CD8-positive, alpha-beta memory T cell (primary cell): ENCODE data around the gene HOXB13. TPM values are rescaled to one million over a fixed set of nuclear protein-coding genes. Genes with fewer than 3 reads are reported as not detected.

Experiments used
- CTCF ChIA-PET: fragments of 350-600 bp; sonication (Branson Sonifier 250); formaldehyde crosslinking; loops from one replicate; lab custom pipeline; 2021; ENCODE audit warnings: antibody characterized with exemption; lab: Charles Lee
- POLR2A ChIA-PET: fragments of 350-600 bp; sonication (Branson Sonifier 250); formaldehyde crosslinking; loops from one replicate; lab custom pipeline; 2021; ENCODE audit warnings: antibody characterized with exemption; lab: Charles Lee
- DNase-seq, 5 donors: peaks; one replicate each; pipeline versions ENCODE4 v3.0.0 to v3.0.0-alpha.2; 2020 to 2022; ENCODE audit warnings: mixed read lengths in 1 of 5
- H3K27ac ChIP-seq: one replicate; pipeline ENCODE4 v1.7.0; 2013; ENCODE audit warnings: low read depth, mild to moderate bottlenecking, low read length, moderate library complexity
- H3K27me3 ChIP-seq: 2 replicates; pipeline ENCODE4 v1.7.0; 2013; ENCODE audit warnings: low read length, mild to moderate bottlenecking; ENCODE audit not compliant: insufficient read depth, poor library complexity, severe bottlenecking
- H3K36me3 ChIP-seq: 2 replicates; pipeline ENCODE4 v1.7.0; 2013; ENCODE audit warnings: mild to moderate bottlenecking, low read length, moderate library complexity; ENCODE audit not compliant: insufficient read depth
- H3K4me1 ChIP-seq: 2 replicates; pipeline ENCODE4 v1.7.0; 2013; ENCODE audit warnings: mild to moderate bottlenecking, low read length, moderate library complexity; ENCODE audit not compliant: insufficient read depth
- H3K4me3 ChIP-seq: 2 replicates; pipeline ENCODE4 v1.7.0; 2013; ENCODE audit warnings: mild to moderate bottlenecking, low read length
- H3K9me3 ChIP-seq: 2 replicates; pipeline ENCODE4 v1.7.0; 2013; ENCODE audit warnings: mild to moderate bottlenecking, low read length
- H3K27ac Mint-ChIP-seq, 8 donors: one replicate each; pipeline ENCODE4 v1.8.0; 2020 to 2021; ENCODE audit warnings: mixed read lengths in 8 of 8, mild to moderate bottlenecking in 6 of 8, inconsistent platforms in 3 of 8, moderate library complexity in 3 of 8
- H3K27me3 Mint-ChIP-seq, 2 donors: one replicate each; pipeline ENCODE4 v1.8.0; 2020 to 2021; ENCODE audit warnings: mixed read lengths in 2 of 2, mild to moderate bottlenecking in 1 of 2, moderate library complexity in 1 of 2
- H3K36me3 Mint-ChIP-seq, 3 donors: one replicate each; pipeline ENCODE4 v1.8.0; 2020 to 2021; ENCODE audit warnings: mixed read lengths in 3 of 3, inconsistent platforms in 1 of 3, mild to moderate bottlenecking in 1 of 3
- H3K4me1 Mint-ChIP-seq, 3 donors: one replicate each; pipeline ENCODE4 v1.8.0; 2020 to 2021; ENCODE audit warnings: mixed read lengths in 3 of 3, inconsistent platforms in 1 of 3, mild to moderate bottlenecking in 1 of 3
- H3K4me3 Mint-ChIP-seq, 7 donors: one replicate each; pipeline ENCODE4 v1.8.0; 2020 to 2021; ENCODE audit warnings: mixed read lengths in 7 of 7, mild to moderate bottlenecking in 6 of 7, moderate library complexity in 4 of 7, inconsistent platforms in 2 of 7
- H3K9me3 Mint-ChIP-seq, 5 donors: one replicate each; pipeline ENCODE4 v1.8.0; 2020 to 2022; ENCODE audit warnings: mixed read lengths in 5 of 5, mild to moderate bottlenecking in 3 of 5, moderate library complexity in 2 of 5, inconsistent platforms in 1 of 5
- polyA plus RNA-seq: library from polyadenylated mRNA; unstranded; fragments of 300-500 nt; fragmentation: Illumina TruSeq; gene quantifications from one replicate; pipeline ENCODE4 v1.2.3, GENCODE V29; 2021
- total RNA-seq, 2 experiments: library from RNA; stranded (reverse); gene quantifications; one replicate each; pipeline ENCODE4 v1.2.3, GENCODE V29; 2021

HOXB13 gene
- total and polyA plus RNA-seq, 3 experiments from 2014 or later = not detected

GRCh38 chr17:48704361-48705248 is 23.9 kb downstream of the HOXB13 start:
- H3K27me3 Mint-ChIP-seq = peaks cover 30 to 81% of the 10 kb centered on the region in 2 donors
- POLR2A ChIA-PET = no interaction called here
- no peak overlapping the region for H3K4me3 Mint-ChIP-seq

GRCh38 chr17:48701864-48702532 is 26.6 kb downstream of the HOXB13 start:
- Mint-ChIP-seq H3K27me3 (peaks cover 26 to 71% of the 10 kb centered on the region in 2 donors), H3K4me3 (no peak overlapping the region), H3K4me1 (no peaks in the 10 kb centered on the region), H3K36me3 (peaks cover 0 to 6% (median 0%) of the 10 kb centered on the region in 3 donors), H3K9me3 (no peaks in the 10 kb centered on the region), H3K27ac (no peak overlapping the region)
- ChIA-PET POLR2A (no interaction called here), CTCF (interaction anchor here (0.6 kb wide), 1 partner anchor 102 kb away, joined by 3 read pairs; no protein-coding TSS in a partner anchor)
- Histone ChIP-seq H3K27me3 (no peaks in the 10 kb centered on the region), H3K4me1 (no peaks in the 10 kb centered on the region), H3K4me3 (no peak overlapping the region), H3K36me3 (no peaks in the 10 kb centered on the region), H3K27ac (no peak overlapping the region), H3K9me3 (no peaks in the 10 kb centered on the region)
- no peak for DNase-seq

More at GRCh38 chr17:48704361-48705248, 23.9 kb downstream of the HOXB13 start:
- Mint-ChIP-seq H3K4me1 (no peaks in the 10 kb centered on the region), H3K9me3 (no peaks in the 10 kb centered on the region), H3K36me3 (peaks cover 0 to 6% (median 0%) of the 10 kb centered on the region in 3 donors), H3K27ac (no peak overlapping the region)
- Histone ChIP-seq H3K4me3 (no peak overlapping the region), H3K27ac (no peak overlapping the region), H3K9me3 (no peaks in the 10 kb centered on the region), H3K4me1 (no peaks in the 10 kb centered on the region), H3K36me3 (no peaks in the 10 kb centered on the region), H3K27me3 (peaks cover 15% of the 10 kb centered on the region)
- CTCF ChIA-PET = interaction anchor here (0.7 to 1.8 kb wide), 4 partner anchors 9 to 174 kb away, joined by 3 to 4 read pairs (median 4); no protein-coding TSS in a partner anchor
- no peak for DNase-seq

- no peaks in the 10 kb centered on the region for H3K4me1 Mint-ChIP-seq
- H3K27me3 Mint-ChIP-seq = peaks cover 16 to 38% of the 10 kb centered on the region in 2 donors
- peaks cover 3 to 10% (median 4%) of the 10 kb centered on the region in 5 donors for H3K9me3 Mint-ChIP-seq
- peaks cover 0 to 4% (median 0%) of the 10 kb centered on the region in 3 donors for H3K36me3 Mint-ChIP-seq
- no peak overlapping the region for H3K4me3 Mint-ChIP-seq
- no peaks in the 10 kb centered on the region for H3K36me3 ChIP-seq
- no peaks in the 10 kb centered on the region for H3K4me1 ChIP-seq
- POLR2A ChIA-PET = no interaction called here
- no peak overlapping the region for H3K27ac ChIP-seq
- no peak overlapping the region for H3K27ac Mint-ChIP-seq
- no peaks in the 10 kb centered on the region for H3K9me3 ChIP-seq
- no peak overlapping the region for H3K4me3 ChIP-seq
- CTCF ChIA-PET = interaction anchor here (1.2 kb wide), 1 partner anchor 14 kb away, joined by 3 read pairs; no protein-coding TSS in a partner anchor
- no peak for DNase-seq
- peaks cover 6% of the 10 kb centered on the region for H3K27me3 ChIP-seq
Observed at GRCh38 chr17:48693178-48693577, 35.4 kb downstream of the HOXB13 start.

- Histone ChIP-seq H3K4me3 (no peak overlapping the region), H3K4me1 (no peaks in the 10 kb centered on the region), H3K36me3 (no peaks in the 10 kb centered on the region), H3K27me3 (peaks cover 6% of the 10 kb centered on the region), H3K27ac (no peak overlapping the region), H3K9me3 (no peaks in the 10 kb centered on the region)
- no peak for DNase-seq
- Mint-ChIP-seq H3K9me3 (peaks cover 3 to 10% (median 4%) of the 10 kb centered on the region in 5 donors), H3K27me3 (peaks cover 14 to 35% of the 10 kb centered on the region in 2 donors), H3K36me3 (peaks cover 0 to 4% (median 0%) of the 10 kb centered on the region in 3 donors), H3K4me1 (no peaks in the 10 kb centered on the region), H3K4me3 (no peak overlapping the region), H3K27ac (no peak overlapping the region)
- CTCF ChIA-PET = no interaction called here
- POLR2A ChIA-PET = no interaction called here
Observed at GRCh38 chr17:48692049-48692448, 36.5 kb downstream of the HOXB13 start.

DNA sequence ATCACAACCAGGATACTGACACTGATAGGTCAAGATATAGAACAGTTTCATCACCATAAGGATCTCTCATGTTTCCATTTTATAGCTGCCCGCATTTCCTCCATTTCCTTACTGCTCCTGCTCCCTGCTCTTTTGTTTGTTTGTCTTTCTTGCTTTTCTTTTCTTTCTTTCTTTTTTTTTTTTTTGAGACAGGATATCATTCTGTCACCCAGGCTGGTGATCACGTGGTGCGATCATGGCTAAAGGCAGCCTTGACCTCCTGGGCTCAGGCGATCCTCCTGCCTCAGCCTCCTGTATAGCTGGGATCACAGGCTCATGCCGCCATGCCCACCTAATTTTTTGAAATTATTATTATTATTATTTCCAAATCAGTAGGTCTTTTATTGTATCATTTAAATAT is 37.9 kb downstream of the HOXB13 start:
- H3K4me3 ChIP-seq = no peak overlapping the region
- Mint-ChIP-seq H3K9me3 (peaks cover 3 to 8% (median 4%) of the 10 kb centered on the region in 5 donors), H3K27ac (no peak overlapping the region), H3K4me3 (no peak overlapping the region), H3K36me3 (peaks cover 0 to 4% (median 0%) of the 10 kb centered on the region in 3 donors), H3K27me3 (peaks cover 10 to 23% of the 10 kb centered on the region in 2 donors), H3K4me1 (no peaks in the 10 kb centered on the region)
- no peak overlapping the region for H3K27ac ChIP-seq
- no peaks in the 10 kb centered on the region for H3K4me1 ChIP-seq
- no peak for DNase-seq
- CTCF ChIA-PET = no interaction called here
- H3K9me3 ChIP-seq = no peaks in the 10 kb centered on the region
- peaks cover 6% of the 10 kb centered on the region for H3K27me3 ChIP-seq
- POLR2A ChIA-PET = no interaction called here
- no peaks in the 10 kb centered on the region for H3K36me3 ChIP-seq

DNA sequence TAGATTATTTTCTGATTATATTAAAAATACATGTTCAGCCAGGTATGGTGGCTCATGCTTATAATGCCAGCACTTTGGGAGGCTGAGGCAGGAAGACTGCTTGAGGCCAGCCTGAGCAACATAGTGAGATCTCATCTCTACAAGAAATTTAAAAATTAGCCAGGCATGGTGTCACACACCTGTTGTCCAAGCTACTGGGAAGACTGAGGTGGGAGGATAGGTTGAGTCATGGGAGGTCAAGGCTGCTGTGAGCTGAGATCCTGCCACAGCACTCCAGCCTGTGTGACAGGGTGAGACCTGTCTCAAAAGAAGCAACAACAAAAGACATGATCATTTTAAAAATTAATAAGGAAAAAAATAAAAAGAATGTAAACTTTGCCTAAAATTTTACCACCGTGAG is 46.9 kb downstream of the HOXB13 start:
- Histone ChIP-seq H3K9me3 (no peaks in the 10 kb centered on the region), H3K27me3 (peaks cover 10% of the 10 kb centered on the region), H3K4me3 (no peak overlapping the region), H3K27ac (no peak overlapping the region), H3K36me3 (no peaks in the 10 kb centered on the region), H3K4me1 (peaks cover 3% of the 10 kb centered on the region)
- Mint-ChIP-seq H3K36me3 (no peaks in the 10 kb centered on the region), H3K27ac (no peak overlapping the region), H3K27me3 (peaks cover 24 to 41% of the 10 kb centered on the region in 2 donors), H3K9me3 (no peaks in the 10 kb centered on the region), H3K4me3 (no peak overlapping the region), H3K4me1 (peaks cover 0 to 7% (median 0%) of the 10 kb centered on the region in 3 donors)
- no peak for DNase-seq
- ChIA-PET POLR2A (no interaction called here), CTCF (interaction anchor here (0.9 kb wide), 1 partner anchor 10 kb away, joined by 3 read pairs; no protein-coding TSS in a partner anchor)

DNA sequence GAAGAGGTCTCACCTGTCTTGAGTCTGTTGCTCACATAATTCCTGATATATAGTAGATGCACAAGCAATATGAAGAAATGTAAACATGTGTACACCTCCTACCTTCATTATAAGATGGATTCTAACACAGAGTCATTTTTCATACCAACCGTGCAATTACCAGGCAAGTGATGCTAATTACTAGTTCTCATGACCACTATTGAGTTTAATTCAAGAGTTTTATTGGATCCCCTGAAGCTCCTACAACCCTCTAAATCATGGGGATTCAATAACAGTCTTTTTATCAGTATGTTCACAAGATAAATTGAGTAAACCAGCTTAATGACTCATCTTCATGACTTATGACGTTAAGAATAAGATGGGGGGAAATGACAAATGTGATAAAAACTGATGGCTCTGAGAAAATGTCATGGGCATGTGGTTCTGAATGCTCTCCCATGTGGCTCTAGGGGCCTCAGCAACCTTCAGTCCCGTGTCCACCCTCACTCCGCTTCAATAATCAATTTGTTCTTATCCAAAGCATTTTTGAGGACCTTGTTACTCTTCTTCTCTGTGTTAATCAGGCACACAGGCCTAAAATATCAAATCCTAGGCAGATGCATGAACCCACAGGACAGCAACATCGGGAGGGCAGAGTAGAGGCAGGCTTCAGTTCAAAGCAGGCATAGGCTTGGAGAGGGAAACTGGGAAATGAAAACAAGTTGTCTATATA is 49.0 kb downstream of the HOXB13 start:
- H3K27ac ChIP-seq = no peak overlapping the region
- Mint-ChIP-seq H3K27me3 (peaks cover 28 to 45% of the 10 kb centered on the region in 2 donors), H3K4me1 (peaks cover 0 to 7% (median 0%) of the 10 kb centered on the region in 3 donors), H3K27ac (no peak overlapping the region), H3K9me3 (no peaks in the 10 kb centered on the region), H3K36me3 (no peaks in the 10 kb centered on the region), H3K4me3 (no peak overlapping the region)
- H3K27me3 ChIP-seq = peaks cover 10% of the 10 kb centered on the region
- peaks cover 3% of the 10 kb centered on the region for H3K4me1 ChIP-seq
- no peaks in the 10 kb centered on the region for H3K9me3 ChIP-seq
- H3K36me3 ChIP-seq = no peaks in the 10 kb centered on the region
- ChIA-PET POLR2A (interaction anchor here (0.9 kb wide), 1 partner anchor 199 kb away, joined by 3 read pairs; no protein-coding TSS in a partner anchor), CTCF (interaction anchor here (0.9 to 3.8 kb wide), 18 partner anchors 8 to 353 kb away, joined by 3 to 42 read pairs (median 6); no protein-coding TSS in a partner anchor)
- no peak overlapping the region for H3K4me3 ChIP-seq
- no peak for DNase-seq
